AG09319 (cell line): ENCODE measurements around the gene PACS2.

ENCODE experiments used
- DNase-seq: peaks from one replicate; pipeline ENCODE4 v3.0.0-alpha.2; 2010; ENCODE audit warnings: low read depth; ENCODE audit errors: extremely low read depth
- TF ChIP-seq, protein P1 (sequence below): IDR thresholded peaks from 2 replicates; pipeline ENCODE4 v1.5.1; 2011; ENCODE audit warnings: low read depth, mild to moderate bottlenecking, inconsistent platforms, low read length, moderate library complexity

The PACS2 gene

DNA sequence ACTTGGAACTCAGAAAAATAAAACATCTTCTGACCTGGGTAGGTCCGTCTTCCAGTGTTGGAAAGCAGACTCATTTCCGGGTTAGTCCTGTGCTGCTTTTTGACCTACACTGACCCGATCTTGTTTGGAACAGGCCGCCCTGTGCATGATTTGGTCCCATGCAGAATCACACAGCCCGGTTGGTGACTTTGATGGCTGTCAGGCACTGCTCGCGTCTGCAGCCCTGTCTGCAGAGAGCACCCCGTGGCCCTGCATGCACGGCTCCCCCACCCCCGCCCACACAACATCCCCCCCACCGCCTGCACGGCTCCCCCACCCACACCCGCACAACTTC, 31.6 kb downstream of the PACS2 start:
- TF ChIP-seq, protein P1, sequence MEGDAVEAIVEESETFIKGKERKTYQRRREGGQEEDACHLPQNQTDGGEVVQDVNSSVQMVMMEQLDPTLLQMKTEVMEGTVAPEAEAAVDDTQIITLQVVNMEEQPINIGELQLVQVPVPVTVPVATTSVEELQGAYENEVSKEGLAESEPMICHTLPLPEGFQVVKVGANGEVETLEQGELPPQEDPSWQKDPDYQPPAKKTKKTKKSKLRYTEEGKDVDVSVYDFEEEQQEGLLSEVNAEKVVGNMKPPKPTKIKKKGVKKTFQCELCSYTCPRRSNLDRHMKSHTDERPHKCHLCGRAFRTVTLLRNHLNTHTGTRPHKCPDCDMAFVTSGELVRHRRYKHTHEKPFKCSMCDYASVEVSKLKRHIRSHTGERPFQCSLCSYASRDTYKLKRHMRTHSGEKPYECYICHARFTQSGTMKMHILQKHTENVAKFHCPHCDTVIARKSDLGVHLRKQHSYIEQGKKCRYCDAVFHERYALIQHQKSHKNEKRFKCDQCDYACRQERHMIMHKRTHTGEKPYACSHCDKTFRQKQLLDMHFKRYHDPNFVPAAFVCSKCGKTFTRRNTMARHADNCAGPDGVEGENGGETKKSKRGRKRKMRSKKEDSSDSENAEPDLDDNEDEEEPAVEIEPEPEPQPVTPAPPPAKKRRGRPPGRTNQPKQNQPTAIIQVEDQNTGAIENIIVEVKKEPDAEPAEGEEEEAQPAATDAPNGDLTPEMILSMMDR, result no peak
- DNase-seq, result no peak

DNA sequence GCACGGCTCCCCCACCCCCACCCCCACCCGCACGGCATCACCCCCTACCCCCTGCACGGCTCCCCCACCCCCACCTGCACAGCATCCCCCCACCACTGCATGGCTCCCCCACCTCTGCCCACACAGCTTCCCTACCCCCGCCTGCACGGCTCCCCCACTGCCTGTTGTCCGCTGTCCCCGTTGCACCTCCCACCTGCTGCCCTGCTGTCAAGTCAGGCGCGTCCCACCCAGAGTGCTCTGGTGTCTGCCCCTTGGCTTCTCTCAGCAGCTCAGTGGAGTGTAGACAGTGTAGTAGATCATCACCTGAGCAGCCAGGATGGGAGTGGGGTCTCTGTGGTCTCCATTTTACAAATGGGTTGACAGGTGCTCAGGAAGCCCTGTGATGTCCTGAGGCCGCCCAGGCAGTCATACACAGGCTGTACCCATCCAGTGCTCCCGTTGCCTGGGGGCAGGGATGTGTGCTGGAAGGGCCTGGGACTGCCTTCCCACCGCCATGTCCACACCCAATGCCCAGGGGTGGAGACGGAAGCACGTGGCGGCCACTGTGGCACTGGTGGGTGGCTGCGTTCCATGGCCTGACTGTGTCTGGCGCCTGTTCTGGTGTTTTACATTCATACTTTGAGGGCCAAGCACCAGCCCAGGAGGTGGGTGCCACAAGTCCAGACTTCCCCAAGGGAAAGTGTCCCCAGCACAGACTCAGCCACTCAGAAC, 32.5 kb downstream of the PACS2 start:
- no peak for DNase-seq
- TF ChIP-seq, protein P1, result no peak

DNA sequence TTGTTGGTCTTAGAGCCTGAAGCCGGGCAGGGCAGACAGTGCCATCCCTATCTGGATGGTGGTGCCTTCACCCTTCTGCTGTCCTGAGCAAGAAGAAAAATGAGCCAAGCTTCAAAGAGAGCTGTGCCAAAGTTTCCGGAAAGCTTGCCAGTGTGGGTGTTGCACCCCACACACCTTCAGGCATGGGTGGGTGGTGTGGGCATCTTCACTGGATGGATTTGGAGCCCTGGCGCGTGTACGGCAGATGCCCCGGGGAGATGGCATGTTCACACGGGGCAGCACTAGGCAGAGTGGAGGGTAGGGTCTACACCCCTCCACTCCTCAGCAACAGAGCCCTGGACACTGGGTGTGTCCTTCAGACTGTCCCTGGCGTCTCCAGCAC, 33.0 kb downstream of the PACS2 start:
- TF ChIP-seq, protein P1, result no peak
- DNase-seq, result no peak

DNA sequence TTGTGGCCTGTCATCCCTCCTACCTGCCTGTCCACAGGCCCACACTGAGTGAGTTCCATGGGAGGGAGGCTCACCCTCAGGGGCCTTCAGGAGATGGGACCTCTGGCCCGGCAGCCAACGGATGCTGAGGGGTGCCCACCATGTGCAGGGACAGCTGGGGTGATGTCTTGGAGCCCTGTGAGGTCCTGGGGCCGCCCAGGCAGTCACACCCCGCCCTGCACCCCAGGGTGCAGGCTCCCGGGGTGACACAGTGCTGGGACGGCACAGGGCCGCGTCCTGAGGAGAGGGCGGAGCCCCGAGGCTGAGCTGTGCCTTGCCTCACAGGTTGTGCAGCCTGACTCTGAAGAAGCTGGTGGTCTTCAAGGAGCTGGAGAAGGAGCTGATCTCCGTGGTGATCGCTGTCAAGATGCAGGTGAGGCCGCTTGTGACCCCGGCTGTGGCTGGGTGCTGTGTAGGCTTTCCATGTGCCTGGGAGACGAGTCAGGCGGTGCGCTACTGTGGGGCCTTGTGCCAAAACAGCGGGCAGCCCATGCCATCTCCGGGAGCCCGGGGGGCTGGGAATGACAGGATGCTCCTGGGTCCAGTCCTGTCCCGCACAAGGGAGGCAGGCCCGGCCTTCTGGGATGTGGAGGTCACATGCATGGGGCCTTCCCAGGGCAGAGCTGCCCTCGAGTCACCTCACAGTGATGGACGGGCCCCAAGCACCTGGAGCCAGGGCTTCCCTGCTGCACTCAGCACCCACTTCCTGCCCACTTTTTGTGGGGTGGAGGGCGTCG, 33.8 kb downstream of the PACS2 start:
- TF ChIP-seq, protein P1, result no peak
- no peak for DNase-seq

DNA sequence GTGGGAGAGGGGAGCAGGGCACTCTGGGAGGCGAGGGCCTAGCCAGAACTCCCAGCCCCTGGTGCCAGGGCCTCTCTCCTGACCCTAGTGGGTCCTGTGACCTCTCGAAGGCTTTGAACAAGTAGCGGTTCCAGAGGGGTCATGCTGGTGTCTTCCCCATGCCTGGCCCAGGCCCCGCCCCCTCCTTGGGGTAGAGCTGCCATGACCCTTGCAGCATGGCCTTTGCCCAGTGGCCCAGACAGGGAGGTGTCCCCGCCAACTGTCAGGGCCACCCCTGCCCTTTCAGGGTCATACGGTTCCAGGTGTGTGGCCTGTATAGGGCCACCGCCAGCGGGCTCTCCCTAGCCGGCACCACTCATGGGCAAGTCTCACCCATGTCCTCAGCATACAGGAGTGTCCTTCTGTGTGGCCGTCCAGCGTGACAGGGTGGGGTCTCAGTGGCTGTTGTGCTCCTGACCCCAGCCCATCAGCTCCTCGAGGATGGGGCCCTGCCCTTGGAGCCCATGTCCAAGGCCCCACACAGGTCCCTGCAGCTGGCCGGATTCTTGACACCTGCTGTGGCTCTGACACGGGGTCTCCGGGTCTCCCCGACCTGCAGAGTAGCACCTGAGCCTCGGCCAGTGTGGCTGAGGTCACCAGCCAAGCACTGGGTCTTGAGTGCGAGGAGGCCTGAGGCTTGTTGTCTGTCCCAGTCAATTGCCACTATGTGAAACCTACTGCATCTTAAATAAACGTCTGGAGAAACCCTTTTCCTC, 34.6 kb downstream of the PACS2 start:
- TF ChIP-seq, protein P1, result no peak
- no peak for DNase-seq

DNA sequence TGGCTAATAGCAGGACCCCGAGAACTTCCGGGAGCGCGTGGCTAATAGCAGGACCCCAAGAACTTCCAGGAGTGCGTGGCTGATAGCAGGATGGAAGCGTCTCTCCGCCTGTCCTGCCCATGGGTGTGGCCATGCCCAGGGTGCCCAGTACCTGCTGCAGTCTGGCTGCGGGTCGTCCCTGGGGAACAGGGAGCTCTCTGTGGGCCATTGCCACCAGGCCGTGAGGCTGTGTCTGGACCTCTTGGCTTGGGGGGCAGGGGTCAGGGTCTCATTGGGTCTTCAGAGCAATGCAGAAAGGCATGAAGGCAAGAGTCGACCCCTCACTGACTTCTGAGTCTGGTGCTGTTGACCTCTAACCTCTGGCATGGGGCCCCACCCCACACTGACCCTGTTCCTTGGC, 35.4 kb downstream of the PACS2 start:
- TF ChIP-seq, protein P1, result no peak
- no peak for DNase-seq
